ENCODE data around the gene RHOH. TPM values are rescaled to one million over a fixed set of nuclear protein-coding genes. Genes with fewer than 3 reads are reported as not detected.

Gene RHOH
- total RNA-seq, 1 donor from 2014 or later, result 158 TPM

- intact Hi-C loops (cut with micrococcal nuclease), result loop anchor here (5.0 to 10.0 kb wide), 2 partner anchors 470 to 1888 kb away; no protein-coding TSS in a partner anchor
Measured at GRCh38 chr4:40202474-40202873, 5.6 kb downstream of the RHOH start.

DNA sequence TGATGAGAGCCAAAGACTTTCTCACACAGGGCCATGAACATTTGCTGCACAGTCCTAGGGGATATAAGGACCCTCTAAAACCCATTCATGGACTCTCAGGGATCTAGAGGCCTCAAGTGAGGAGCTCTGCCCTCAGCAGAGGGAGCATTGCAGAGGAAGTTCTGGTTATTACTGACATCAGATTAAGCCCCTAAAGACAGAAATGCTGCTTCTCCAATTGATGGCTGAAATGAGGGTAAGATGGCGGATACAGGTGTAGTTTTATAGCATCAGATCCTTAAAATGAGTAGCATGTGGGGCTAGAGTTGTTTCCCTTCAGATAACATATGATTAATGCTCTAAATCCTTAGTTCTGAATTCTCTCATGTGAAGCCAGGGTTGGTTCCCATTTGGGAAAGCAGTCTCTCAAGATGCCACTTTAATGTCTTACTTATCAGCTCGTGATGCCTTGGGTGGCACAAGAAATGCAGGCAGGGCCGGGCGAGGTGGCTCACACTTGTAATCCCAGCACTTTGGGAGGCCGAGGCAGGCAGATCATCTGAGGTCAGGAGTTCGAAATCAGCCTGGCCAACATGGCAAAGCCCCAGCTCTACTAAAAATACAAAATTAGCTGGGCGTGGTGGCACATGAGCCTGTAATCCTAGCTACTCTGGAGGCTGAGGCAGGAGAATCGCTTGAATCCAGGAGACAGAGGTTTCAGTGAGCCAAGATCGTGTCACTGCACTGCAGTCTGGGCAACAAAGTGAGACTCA is 7.9 kb downstream of the RHOH start:
- intact Hi-C loops (cut with micrococcal nuclease), result loop anchor here (1.0 to 10.0 kb wide), 4 partner anchors 14 to 1890 kb away; no protein-coding TSS in a partner anchor

- intact Hi-C loops (cut with micrococcal nuclease), result loop anchor here (1.0 to 10.0 kb wide), 5 partner anchors 15 to 1891 kb away; no protein-coding TSS in a partner anchor
Measured at GRCh38 chr4:40205259-40206198, 8.7 kb downstream of the RHOH start.

- intact Hi-C loops (cut with micrococcal nuclease), result loop anchor here (1.0 to 10.0 kb wide), 3 partner anchors 36 to 1892 kb away; no protein-coding TSS in a partner anchor
Measured at GRCh38 chr4:40206426-40206825, 9.6 kb downstream of the RHOH start.

- intact Hi-C loops (cut with micrococcal nuclease), result loop anchor here (10.0 kb wide), 1 partner anchor 1895 kb away; no protein-coding TSS in a partner anchor
Measured at GRCh38 chr4:40209401-40209800, 12.6 kb downstream of the RHOH start.

DNA sequence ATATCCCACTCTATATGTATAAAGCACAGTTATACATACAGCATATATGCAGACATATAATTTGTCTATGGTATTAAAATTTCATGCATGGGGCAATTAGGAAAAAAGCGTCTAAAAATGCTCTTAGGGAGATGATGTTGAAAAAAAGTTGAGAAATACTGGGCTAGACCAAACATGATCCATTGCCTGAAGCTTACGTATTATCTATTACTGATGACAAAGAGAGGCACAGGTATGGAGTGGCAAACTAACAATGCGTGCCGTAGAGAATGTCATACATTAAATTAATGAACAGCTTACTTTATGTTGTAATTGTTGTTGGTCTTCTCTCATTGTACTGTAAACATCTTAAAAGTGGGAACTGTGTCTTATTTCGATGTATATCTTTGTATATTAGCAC is 13.9 kb downstream of the RHOH start:
- intact Hi-C loops (cut with micrococcal nuclease), result no loop called here

DNA sequence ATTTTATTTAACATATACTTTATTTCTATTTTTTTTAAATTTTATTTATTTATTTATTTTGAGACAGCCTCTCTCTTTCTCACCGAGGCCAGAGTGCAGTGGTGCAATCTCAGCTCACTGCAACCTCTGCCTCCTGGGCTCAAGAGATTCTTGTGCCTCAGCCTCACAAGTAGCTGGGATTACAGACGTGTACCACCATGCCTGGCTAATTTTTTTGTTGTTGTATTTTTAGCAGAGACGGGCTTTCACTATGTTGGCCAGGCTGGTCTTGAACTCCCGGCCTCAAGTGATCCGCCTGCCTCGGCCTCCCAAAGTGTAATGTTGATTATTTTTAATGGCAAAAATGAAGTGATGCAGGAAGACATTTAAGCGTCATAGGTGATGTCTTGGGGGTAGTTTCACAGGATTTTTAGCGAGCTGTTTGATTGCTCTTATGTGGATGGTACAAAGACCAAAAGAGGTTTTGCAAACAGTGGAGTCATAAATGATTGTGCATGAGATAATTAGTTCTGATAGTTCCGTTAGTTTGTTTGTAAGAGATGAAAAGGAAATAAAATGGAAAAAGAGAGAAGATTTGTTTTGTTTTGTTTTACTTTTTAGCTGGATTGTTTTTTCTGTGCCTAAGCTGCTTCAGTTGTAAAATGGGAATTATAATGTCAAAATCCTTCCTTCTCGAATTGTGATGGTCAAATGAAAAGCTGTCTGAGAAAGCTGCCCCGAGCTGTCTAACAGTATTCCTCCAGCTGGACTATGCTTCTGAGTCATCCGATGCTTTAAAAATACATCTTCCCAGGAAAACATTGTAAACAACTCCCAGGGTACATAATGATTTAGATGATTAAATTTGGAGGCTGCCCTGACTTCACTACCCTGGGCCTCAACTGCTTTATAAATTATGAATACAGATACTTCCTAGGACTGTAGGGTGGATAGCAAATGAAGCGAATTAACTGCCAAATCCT is 14.7 kb downstream of the RHOH start:
- intact Hi-C loops (cut with micrococcal nuclease), result no loop called here

DNA sequence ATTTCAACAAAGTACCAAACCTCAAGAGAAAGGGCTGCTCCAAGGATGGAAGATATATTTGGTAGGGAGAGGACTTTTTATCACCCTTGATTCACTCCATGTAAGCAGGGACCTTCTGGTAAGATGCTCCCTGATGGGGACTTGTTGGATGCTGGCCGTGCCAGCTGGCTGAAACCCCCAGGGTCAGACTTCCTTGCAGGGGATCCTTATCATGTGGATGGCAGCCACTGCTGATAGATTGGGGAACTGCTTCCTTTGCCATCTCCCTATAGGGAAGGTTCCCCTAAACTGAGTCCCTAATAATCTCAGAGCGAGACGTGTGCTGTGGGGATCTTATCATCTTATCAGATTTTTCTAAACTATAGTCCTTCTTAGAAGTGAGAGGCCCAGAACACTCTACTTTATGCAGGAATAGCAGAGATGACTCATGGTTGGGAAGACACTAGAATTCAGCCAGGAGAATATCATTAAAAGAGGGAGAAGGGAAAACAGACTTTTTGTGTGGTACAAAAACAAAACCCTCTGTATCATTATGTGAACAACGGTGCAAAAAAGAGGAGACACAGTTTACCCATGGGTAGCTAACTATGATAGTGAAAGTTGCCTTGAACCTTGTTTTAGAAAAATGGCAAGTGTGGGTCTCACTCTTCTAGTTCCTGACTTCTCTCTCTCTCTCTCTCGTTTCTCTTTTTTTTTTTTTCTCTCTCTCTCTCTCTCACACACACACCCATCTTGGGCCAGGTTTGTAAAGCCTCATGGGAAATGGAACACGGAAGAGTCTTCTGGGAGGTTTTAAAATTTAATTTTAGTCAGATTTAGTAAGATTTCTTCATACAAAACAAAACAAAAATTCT is 16.1 kb downstream of the RHOH start:
- intact Hi-C loops (cut with micrococcal nuclease), result loop anchor here (1.0 kb wide), 1 partner anchor 12 kb away; no protein-coding TSS in a partner anchor

- intact Hi-C loops (cut with micrococcal nuclease), result no loop called here
Measured at GRCh38 chr4:40214038-40214437, 17.2 kb downstream of the RHOH start.

DNA sequence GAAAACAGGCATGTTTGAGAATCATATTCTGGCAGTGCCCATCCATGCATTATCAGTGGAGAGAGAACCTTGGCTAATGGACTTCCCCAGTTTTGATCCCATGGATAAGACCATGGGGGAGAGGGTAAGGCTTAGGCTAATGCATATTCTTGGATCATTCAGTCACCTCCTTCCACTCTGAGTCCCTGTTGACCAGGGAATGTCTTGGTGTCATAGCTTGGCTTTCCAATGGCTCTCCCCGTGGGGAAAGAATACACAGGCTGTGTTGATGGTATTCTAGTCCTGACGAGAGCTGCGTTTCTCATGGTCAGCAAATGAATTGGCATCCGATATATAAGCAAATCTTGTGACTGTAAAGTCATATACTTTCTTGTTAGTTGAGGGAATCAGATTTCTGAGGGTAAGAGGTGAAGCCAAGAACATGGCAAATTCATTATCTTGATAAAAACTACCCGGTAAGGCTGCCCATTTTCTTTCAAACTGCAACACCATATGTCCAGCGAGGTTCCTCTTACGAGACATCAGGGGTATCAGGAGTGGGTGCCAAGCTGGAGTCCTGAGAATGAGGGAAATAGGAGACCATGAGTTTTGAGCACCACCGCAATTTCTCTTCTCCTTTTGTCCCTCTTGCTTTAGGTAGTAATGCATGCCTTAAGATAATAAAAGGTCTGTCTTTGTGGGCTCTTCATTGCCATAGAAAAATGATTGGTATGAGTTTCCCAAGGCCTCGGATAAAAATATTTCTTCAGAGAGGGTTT is 18.0 kb downstream of the RHOH start:
- intact Hi-C loops (cut with micrococcal nuclease), result no loop called here

DNA sequence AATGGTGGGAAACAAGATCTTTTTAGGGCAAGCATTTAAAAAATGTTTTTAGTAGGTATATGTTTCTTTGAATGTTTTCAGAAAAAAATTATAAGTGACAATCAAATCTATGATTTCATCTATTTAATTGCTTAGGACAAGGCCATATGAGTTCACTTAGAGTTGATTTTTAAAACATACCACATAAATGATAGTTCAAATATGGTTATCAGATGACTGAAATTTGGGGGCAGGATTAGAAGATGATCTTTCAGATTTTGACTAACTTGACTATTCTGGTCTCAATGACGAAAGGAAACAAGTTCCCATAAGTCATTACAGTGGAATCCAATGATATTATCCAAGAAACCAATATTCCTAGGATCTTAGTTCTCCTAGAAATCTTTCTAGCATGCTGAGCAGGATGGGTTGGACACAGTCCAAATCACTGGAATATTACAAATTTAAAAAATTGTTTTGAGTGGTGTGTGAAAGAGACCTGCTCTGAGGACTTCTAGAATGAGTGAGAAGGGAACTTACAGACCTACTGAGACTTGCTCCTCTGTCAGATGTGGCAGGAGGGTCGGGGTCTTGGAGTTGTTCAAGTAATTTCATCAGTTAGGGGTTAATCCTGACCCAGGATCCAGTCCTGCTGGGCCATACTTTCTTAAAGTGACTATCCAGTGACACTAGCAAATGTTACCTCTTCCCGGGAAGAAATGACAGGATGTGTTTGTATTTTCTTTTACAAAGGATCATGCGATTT is 20.0 kb downstream of the RHOH start:
- intact Hi-C loops (cut with micrococcal nuclease), result loop anchor here (1.0 kb wide), 1 partner anchor 10 kb away; no protein-coding TSS in a partner anchor

- intact Hi-C loops (cut with micrococcal nuclease), result no loop called here
Measured at GRCh38 chr4:40221744-40222143, 24.9 kb downstream of the RHOH start.

DNA sequence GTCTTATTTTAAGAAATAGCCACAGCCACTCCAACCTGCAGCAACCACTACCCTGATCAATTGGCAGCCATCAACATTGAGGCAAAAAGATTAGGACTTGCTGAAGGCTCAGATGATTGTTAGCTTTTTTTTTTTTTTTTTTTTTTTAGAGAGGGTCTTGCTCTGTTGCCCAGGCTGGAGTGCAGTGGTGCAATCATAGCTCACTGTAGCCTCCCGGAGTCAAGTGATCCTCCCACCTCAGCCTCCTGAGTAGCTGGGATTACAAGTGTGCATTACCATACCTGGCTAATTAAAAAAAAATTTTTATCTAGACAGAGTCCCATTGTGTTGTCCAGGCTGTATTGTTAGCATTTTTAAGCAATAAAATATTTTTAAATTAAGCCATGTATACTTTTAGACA is 26.5 kb downstream of the RHOH start:
- intact Hi-C loops (cut with micrococcal nuclease), result no loop called here

GRCh38 chr4:40224432-40224831 is 27.6 kb downstream of the RHOH start:
- intact Hi-C loops (cut with micrococcal nuclease), result no loop called here

- intact Hi-C loops (cut with micrococcal nuclease), result loop anchor here (1.0 to 5.0 kb wide), 3 partner anchors 12 to 168 kb away; partner anchors contain the start of gene N4BP2
Measured at GRCh38 chr4:40225497-40225896, 28.7 kb downstream of the RHOH start.

DNA sequence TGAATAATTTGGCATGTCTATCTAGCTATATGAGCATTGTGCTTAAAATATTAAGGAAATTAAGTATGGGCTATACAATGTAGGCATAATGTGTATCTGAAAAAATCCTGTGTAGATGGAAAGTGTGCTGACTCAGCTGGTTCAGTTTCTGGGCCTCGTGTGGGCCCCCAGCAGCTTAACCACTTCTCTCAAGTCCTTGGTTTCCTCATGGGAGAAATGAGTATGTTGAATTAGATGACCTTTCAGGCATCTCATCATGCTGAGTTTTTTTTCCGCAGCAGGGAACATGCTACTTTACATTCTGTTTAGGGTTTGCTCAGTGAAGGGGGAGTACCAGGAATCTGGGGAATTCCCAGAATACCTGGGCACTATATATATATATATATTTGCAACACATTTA is 30.5 kb downstream of the RHOH start:
- intact Hi-C loops (cut with micrococcal nuclease), result loop anchor here (1.0 to 5.0 kb wide), 3 partner anchors 35 to 170 kb away; partner anchors contain the start of gene N4BP2

DNA sequence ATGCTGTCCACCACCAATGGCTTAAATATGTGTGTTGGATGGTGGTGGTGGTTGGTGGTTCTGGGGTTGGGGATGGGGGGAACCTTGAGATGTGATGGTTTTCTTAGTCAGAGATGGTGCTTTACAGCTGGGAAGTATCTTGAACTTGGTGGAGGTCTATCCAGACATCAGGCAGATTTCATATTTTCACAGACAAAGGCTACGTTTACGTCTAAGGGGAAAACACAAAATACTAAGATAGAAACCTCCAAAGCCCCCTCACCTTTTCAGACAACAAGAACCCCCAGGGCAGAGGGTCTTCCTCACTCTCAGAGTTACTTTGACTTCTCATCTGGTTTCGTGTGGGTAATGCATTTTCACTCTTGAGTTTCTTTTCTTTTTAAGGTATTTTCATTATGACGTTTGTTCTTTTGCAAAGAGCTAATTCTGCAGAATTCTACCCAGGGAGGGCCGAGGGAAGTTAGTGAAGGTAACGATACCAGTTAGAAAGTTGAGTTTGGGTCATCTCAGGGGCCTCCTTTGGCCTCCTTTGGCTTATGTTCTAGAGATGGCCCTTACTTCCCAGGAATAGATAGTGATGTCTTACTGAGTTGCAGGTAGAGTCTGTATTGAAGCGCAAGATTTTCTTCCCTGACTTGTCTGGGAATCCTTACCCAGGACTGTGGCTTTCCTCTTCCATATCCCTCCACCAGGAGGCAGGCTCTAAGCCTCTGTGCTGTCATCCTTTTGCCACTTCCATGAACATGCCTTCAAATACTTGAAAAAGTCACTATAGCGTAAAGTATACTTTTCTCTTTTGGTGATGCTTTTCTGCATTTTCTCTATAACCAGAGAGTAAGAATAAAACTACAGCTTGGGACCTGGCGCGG is 31.9 kb downstream of the RHOH start:
- intact Hi-C loops (cut with micrococcal nuclease), result loop anchor here (1.0 to 5.0 kb wide), 5 partner anchors 27 to 171 kb away; partner anchors contain the start of gene N4BP2

All from T-helper 1 cell treated with Interleukin-12 subunit alpha and Interleukin-12 subunit beta and Interleukin-4 antibody, amounts not matched to agents 30 ng/mL and 1 ng/mL, for 36 hours (primary cell).